K562 (cell line): ENCODE data around the gene GDF15. TPM values are rescaled to one million over a fixed set of nuclear protein-coding genes. Genes with fewer than 3 reads are reported as not detected.

ENCODE experiments used
- CAMTA2 ChIP-seq: fragments of 250-450 bp; sonication (Bioruptor Pico); conservative IDR thresholded peaks from 2 replicates; pipeline ENCODE4 v1.5.1; 2022
- CLOCK ChIP-seq: fragments of 250-450 bp; sonication (Bioruptor Pico); IDR thresholded peaks from 2 replicates; pipeline ENCODE4 v1.4.0; 2020; ENCODE audit warnings: mild to moderate bottlenecking, moderate library complexity, borderline replicate concordance
- CREM ChIP-seq: IDR thresholded peaks from 2 replicates; pipeline ENCODE4 v1.6.1; 2014; ENCODE audit warnings: antibody characterized with exemption, low read depth
- E2F4 ChIP-seq: sonication (generic); formaldehyde crosslinking; IDR thresholded peaks from 2 replicates; pipeline ENCODE4 v1.8.0; 2022; ENCODE audit warnings: mild to moderate bottlenecking, low read depth, missing genetic modification reagents
- HDAC2 ChIP-seq: fragments of 450-650 bp; IDR thresholded peaks from 2 replicates; pipeline ENCODE4 v1.6.1; 2016; ENCODE audit warnings: mild to moderate bottlenecking
- KDM1A ChIP-seq, 2 experiments: fragments of 450-650 bp; IDR thresholded peaks; 2 replicates each; pipeline ENCODE4 v1.6.1; 2016; ENCODE audit warnings: mild to moderate bottlenecking in 2 of 2
- MECOM ChIP-seq: fragments of 250-450 bp; sonication (Bioruptor Pico); IDR thresholded peaks from 2 replicates; pipeline ENCODE4 v1.8.0; 2022; ENCODE audit warnings: inconsistent platforms
- MNT ChIP-seq, 2 experiments: fragments of 450-650 bp; conservative IDR thresholded peaks; 2 replicates each; pipeline ENCODE4 v1.6.1; 2017; ENCODE audit warnings: mild to moderate bottlenecking in 2 of 2, moderate library complexity in 2 of 2
- NFIX ChIP-seq: fragments of 250-450 bp; sonication (Bioruptor Pico); IDR thresholded peaks from 2 replicates; pipeline ENCODE4 v1.4.0; 2020; ENCODE audit warnings: low read depth, mild to moderate bottlenecking, moderate library complexity
- NFXL1 ChIP-seq: fragments of 450-650 bp; formaldehyde crosslinking; IDR thresholded peaks from 2 replicates; pipeline ENCODE4 v1.4.0; 2021; ENCODE audit warnings: mild to moderate bottlenecking
- NR3C1 ChIP-seq: sonication (generic); formaldehyde crosslinking; IDR thresholded peaks from 2 replicates; pipeline ENCODE4 v1.8.1; 2022; ENCODE audit warnings: missing genetic modification reagents
- NRF1 ChIP-seq, 2 experiments: fragments of 450-650 bp; IDR thresholded peaks in 1 of 2; conservative IDR thresholded peaks in 1 of 2; 2 replicates each; pipeline ENCODE4 v1.6.1; 2014; ENCODE audit warnings: mild to moderate bottlenecking in 2 of 2
- PRMT5 ChIP-seq: sonication (generic); formaldehyde crosslinking; IDR thresholded peaks from 2 replicates; pipeline ENCODE4 v1.5.0; 2020; ENCODE audit warnings: missing genetic modification reagents
- RBM25 ChIP-seq: fragments of 200-400 bp; formaldehyde crosslinking; IDR thresholded peaks from 2 replicates; pipeline ENCODE4 v1.6.1; 2018; ENCODE audit warnings: low read length, low read depth, moderate library complexity; ENCODE audit not compliant: severe bottlenecking
- SIN3B ChIP-seq: fragments of 450-650 bp; IDR thresholded peaks from 2 replicates; pipeline ENCODE4 v1.6.1; 2017; ENCODE audit warnings: low read depth, mild to moderate bottlenecking, moderate library complexity
- TCF3 ChIP-seq: sonication (generic); formaldehyde crosslinking; IDR thresholded peaks from 2 replicates; pipeline ENCODE4 v1.4.0; 2020; ENCODE audit warnings: mild to moderate bottlenecking, missing genetic modification reagents
- TSC22D4 ChIP-seq: fragments of 450-650 bp; IDR thresholded peaks from 2 replicates; pipeline ENCODE4 v1.6.1; 2016; ENCODE audit warnings: missing genetic modification characterization, missing biosample characterization, control low read depth
- ZFP36 ChIP-seq: fragments of 150-350 bp; IDR thresholded peaks from 2 replicates; pipeline ENCODE4 v1.6.1; 2018; ENCODE audit warnings: low read length, low read depth; ENCODE audit not compliant: partially characterized antibody
- ZFX ChIP-seq: sonication (generic); formaldehyde crosslinking; IDR thresholded peaks from 2 replicates; pipeline ENCODE4 v1.8.0; 2022; ENCODE audit warnings: mild to moderate bottlenecking, missing genetic modification reagents, moderate library complexity
- ZNF239 ChIP-seq: fragments of 250-450 bp; sonication (Bioruptor Pico); IDR thresholded peaks from 2 replicates; pipeline ENCODE4 v1.4.0; 2020; ENCODE audit warnings: mild to moderate bottlenecking
- ZNF384 ChIP-seq: IDR thresholded peaks from 2 replicates; pipeline ENCODE4 v1.6.1; 2012; ENCODE audit warnings: low read depth, low read length, improper control_type of control experiment
- ZNF408 ChIP-seq: fragments of 250-450 bp; sonication (Bioruptor Pico); IDR thresholded peaks from 2 replicates; pipeline ENCODE4 v1.4.0; 2020; ENCODE audit warnings: low read depth, mild to moderate bottlenecking, moderate library complexity
- ZNF561 ChIP-seq: fragments of 450-650 bp; formaldehyde crosslinking; conservative IDR thresholded peaks from 2 replicates; pipeline ENCODE4 v1.4.0; 2020; ENCODE audit warnings: mild to moderate bottlenecking, moderate library complexity
- ZNF695 ChIP-seq: fragments of 450-650 bp; formaldehyde crosslinking; IDR thresholded peaks from 2 replicates; pipeline ENCODE4 v1.4.0; 2020; ENCODE audit warnings: mild to moderate bottlenecking, moderate library complexity
- ZSCAN29 ChIP-seq: fragments of 450-650 bp; IDR thresholded peaks from 2 replicates; pipeline ENCODE4 v1.6.1; 2017
- polyA plus RNA-seq, 8 experiments: library from polyadenylated mRNA; depleted of rRNA in 4 of 8; stranded (reverse) in 5 of 8; unstranded in 3 of 8; fragments of >200 nt; fragmentation: Nextera tagmentation in 2 of 8; fragmentation: Illumina TruSeq in 1 of 8; extraction: Ambion mirVana in 2 of 8; extraction: Trizol in 1 of 8; gene quantifications; 2 replicates each; pipeline versions ENCODE4 v1.2.1 to v1.2.3, GENCODE V29; 2011 to 2014; ENCODE audit warnings: inconsistent platforms in 1 of 8, missing spikeins in 1 of 8
- total RNA-seq, 7 experiments: library from RNA; depleted of rRNA in 6 of 7; stranded (reverse); fragments of >200 nt in 6 of 7; fragmentation: Illumina TruSeq in 2 of 7; extraction: Trizol in 2 of 7; gene quantifications; 2 replicates each; pipeline versions ENCODE4 v1.2.1 to v1.2.3, GENCODE V29; 2011 to 2021; ENCODE audit warnings: low replicate concordance in 1 of 7

Gene GDF15
- total and polyA plus RNA-seq, 9 of the 15 experiments (the other 6 are each of a cell fraction or from before 2014, with no cell fraction given) = 2.3 to 82.4 (median 12.5) TPM

- peak in 1 of 2 experiments; percentile 14; a peak in 1 of 4 replicates for TF ChIP-seq MNT (conservative IDR thresholded peaks at IDR 0.05)
- TF ChIP-seq NR3C1 = no peak
- TF ChIP-seq ZNF695 (CRISPR knock-in tag) = no peak
- no peak for TF ChIP-seq TSC22D4
- peak; percentile 98 for TF ChIP-seq RBM25
- TF ChIP-seq NFXL1 (CRISPR knock-in tag) = no peak
- no peak for TF ChIP-seq ZNF239 (CRISPR knock-in tag)
- peak; percentile 41; the same call in 1 of the 2 replicates for TF ChIP-seq ZSCAN29
- 0 out of 2 replicates have a peak, but pooled peaks have one; percentile 52 for TF ChIP-seq CAMTA2 (CRISPR knock-in tag)
- TF ChIP-seq NRF1 (conservative IDR thresholded peaks at IDR 0.05 in 1 of 2, IDR thresholded peaks at IDR 0.05 in 1 of 2) = peak in 1 of 2 experiments; percentile 71; a peak in 3 of 4 replicates
- TF ChIP-seq ZNF384 = no peak
- no peak for TF ChIP-seq ZNF408
- TF ChIP-seq ZFP36 = peak; percentile 39
- no peak for TF ChIP-seq PRMT5
- TF ChIP-seq ZNF561 (CRISPR knock-in tag) = no peak
- TF ChIP-seq HDAC2 = peak; percentile 98
- TF ChIP-seq CLOCK (CRISPR knock-in tag) = no peak
- TF ChIP-seq ZFX (CRISPR knock-in tag) = peak; percentile 67
- no peak for TF ChIP-seq E2F4 (CRISPR knock-in tag)
- peak; percentile 31; the same call in 1 of the 2 replicates for TF ChIP-seq SIN3B
- peak; percentile 89 to 96 for TF ChIP-seq KDM1A (IDR thresholded peaks at IDR 0.05)
- TF ChIP-seq TCF3 = no peak
- no peak for TF ChIP-seq MECOM (CRISPR knock-in tag)
- TF ChIP-seq CREM = peak; percentile 16; the same call in 1 of the 2 replicates
- TF ChIP-seq NFIX (CRISPR knock-in tag) = no peak
Observed at GRCh38 chr19:18340190-18340989, 45.6 kb upstream of the GDF15 start, which contains the start of gene PGPEP1 (continued).
